HG03460 (cell line): ENCODE measurements around the gene RABEPK.
"Not testable (repeated sequence)": the region's sequence is repeated elsewhere in the genome, so short reads cannot be mapped to it uniquely, and the experiment has no call there.

Experiments used
- ATAC-seq: cut with Tn5 transposase; IDR thresholded peaks from one replicate; pipeline ENCODE4 v1.9.1; 2021; ENCODE audit not compliant: unreplicated experiment

The RABEPK gene

GRCh38 chr9:125194466-125194865 is 5.9 kb upstream of the RABEPK start:
- not testable (repeated sequence) for ATAC-seq

GRCh38 chr9:125195591-125195990 is 4.8 kb upstream of the RABEPK start:
- not testable (repeated sequence) for ATAC-seq

- no peak for ATAC-seq
These were observed 2.7 kb downstream of the RABEPK start for GRCh38 chr9:125202846-125203618.

GRCh38 chr9:125204477-125204876 is 4.1 kb downstream of the RABEPK start:
- no peak for ATAC-seq

GRCh38 chr9:125214186-125214585 is 13.8 kb downstream of the RABEPK start:
- no peak for ATAC-seq

- ATAC-seq, result no peak
These were observed 18.3 kb downstream of the RABEPK start for GRCh38 chr9:125218621-125219020.

GRCh38 chr9:125224858-125225257 is 24.5 kb downstream of the RABEPK start:
- not testable (repeated sequence) for ATAC-seq

GRCh38 chr9:125227761-125228160 is 27.4 kb downstream of the RABEPK start:
- no peak for ATAC-seq

- ATAC-seq, result no peak
These were observed 33.3 kb downstream of the RABEPK start for GRCh38 chr9:125233678-125234077.

GRCh38 chr9:125234099-125234498 is 33.8 kb downstream of the RABEPK start:
- ATAC-seq, result not testable (repeated sequence)

GRCh38 chr9:125235804-125236519 is 35.6 kb downstream of the RABEPK start:
- no peak for ATAC-seq

GRCh38 chr9:125236520-125237159 is 36.3 kb downstream of the RABEPK start:
- ATAC-seq, result not testable (repeated sequence)

- no peak for ATAC-seq
These were observed 38.0 kb downstream of the RABEPK start for GRCh38 chr9:125238127-125238914.

GRCh38 chr9:125238915-125239446 is 38.6 kb downstream of the RABEPK start:
- ATAC-seq, result no peak

- ATAC-seq, result no peak
These were observed 39.6 kb downstream of the RABEPK start for GRCh38 chr9:125239631-125240597.

GRCh38 chr9:125240649-125240999 is 40.3 kb downstream of the RABEPK start:
- ATAC-seq, result peak; percentile 8

- ATAC-seq, result peak; percentile 91
These were observed 40.9 kb downstream of the RABEPK start, which contains the start of gene HSPA5 for GRCh38 chr9:125241000-125241862. TSS of gene HSPA5 (minus strand) at chr9:125241343. CDS start at chr9:125241126, 217 bp downstream.

GRCh38 chr9:125241863-125242739 is 41.8 kb downstream of the RABEPK start:
- ATAC-seq, result peak; percentile 5
